CD4-positive, alpha-beta T cell treated with Interferon gamma for 1 hour (primary cell): ENCODE measurements around the gene CACNA1C.

ENCODE experiments used
- DNase-seq: peaks from one replicate; pipeline ENCODE4 v3.0.0-alpha.2; 2020

The CACNA1C gene

GRCh38 chr12:2302711-2303580 lies 250.2 kb downstream of the CACNA1C start:
- no peak for DNase-seq

GRCh38 chr12:2304223-2304622 lies 251.4 kb downstream of the CACNA1C start:
- no peak for DNase-seq

GRCh38 chr12:2306012-2306411 lies 253.2 kb downstream of the CACNA1C start:
- DNase-seq, result no peak

- DNase-seq, result no peak
Measured at GRCh38 chr12:2306735-2307134, 253.9 kb downstream of the CACNA1C start.

- DNase-seq, result no peak
Measured at GRCh38 chr12:2307550-2307949, 254.8 kb downstream of the CACNA1C start.

GRCh38 chr12:2309647-2310046 lies 256.9 kb downstream of the CACNA1C start:
- no peak for DNase-seq

GRCh38 chr12:2311020-2311778 lies 258.4 kb downstream of the CACNA1C start:
- no peak for DNase-seq

- no peak for DNase-seq
Measured at GRCh38 chr12:2312175-2312574, 259.4 kb downstream of the CACNA1C start.

- DNase-seq, result no peak
Measured at GRCh38 chr12:2312770-2313169, 260.0 kb downstream of the CACNA1C start.

GRCh38 chr12:2314492-2314891 lies 261.7 kb downstream of the CACNA1C start:
- DNase-seq, result no peak

- no peak for DNase-seq
Measured at GRCh38 chr12:2317772-2318171, 265.0 kb downstream of the CACNA1C start.

GRCh38 chr12:2318286-2318685 lies 265.5 kb downstream of the CACNA1C start:
- no peak for DNase-seq

- DNase-seq, result no peak
Measured at GRCh38 chr12:2319136-2319535, 266.3 kb downstream of the CACNA1C start.

- no peak for DNase-seq
Measured at GRCh38 chr12:2319737-2320506, 267.1 kb downstream of the CACNA1C start.

GRCh38 chr12:2320841-2321240 lies 268.1 kb downstream of the CACNA1C start:
- DNase-seq, result no peak

GRCh38 chr12:2322554-2323120 lies 269.9 kb downstream of the CACNA1C start:
- DNase-seq, result no peak

- no peak for DNase-seq
Measured at GRCh38 chr12:2323532-2324255, 270.9 kb downstream of the CACNA1C start.

- DNase-seq, result no peak
Measured at GRCh38 chr12:2324387-2324786, 271.6 kb downstream of the CACNA1C start.

- no peak for DNase-seq
Measured at GRCh38 chr12:2325519-2325918, 272.7 kb downstream of the CACNA1C start.

GRCh38 chr12:2326470-2326869 lies 273.7 kb downstream of the CACNA1C start:
- no peak for DNase-seq

GRCh38 chr12:2328661-2329060 lies 275.9 kb downstream of the CACNA1C start:
- no peak for DNase-seq

- DNase-seq, result no peak
Measured at GRCh38 chr12:2329661-2330210, 276.9 kb downstream of the CACNA1C start.
